K562 (cell line): Measurements from ENCODE around the gene OTULIN. TPM values are rescaled to one million over a fixed set of nuclear protein-coding genes. Genes with fewer than 3 reads are reported as not detected.

Experiments
- AFF1 ChIP-seq, 2 experiments: fragments of 450-650 bp; IDR thresholded peaks; 2 replicates each; pipeline ENCODE4 v1.6.1; 2018; ENCODE audit warnings: mild to moderate bottlenecking in 2 of 2, low read depth in 1 of 2; ENCODE audit not compliant: partially characterized antibody in 2 of 2
- ARID1B ChIP-seq: fragments of 450-650 bp; IDR thresholded peaks from 2 replicates; pipeline ENCODE4 v1.6.1; 2016; ENCODE audit warnings: antibody characterized with exemption, mild to moderate bottlenecking, inconsistent platforms
- C11orf30 ChIP-seq: fragments of 450-650 bp; IDR thresholded peaks from 2 replicates; pipeline ENCODE4 v1.6.1; 2016; ENCODE audit warnings: low read depth, mild to moderate bottlenecking
- CHD4 ChIP-seq: fragments of 200-600 bp; sonication (generic); IDR thresholded peaks from 3 replicates; pipeline ENCODE4 v1.6.1; 2012; ENCODE audit warnings: low read depth, mild to moderate bottlenecking, mixed read lengths, low read length, inconsistent platforms; ENCODE audit not compliant: insufficient read depth, insufficient replicate concordance, poor library complexity, severe bottlenecking
- EGR1 ChIP-seq: fragments of 450-650 bp; conservative IDR thresholded peaks from 2 replicates; pipeline ENCODE4 v1.6.1; 2017; ENCODE audit warnings: mild to moderate bottlenecking
- IFI16 ChIP-seq: fragments of 250-450 bp; sonication (Bioruptor Pico); IDR thresholded peaks from 2 replicates; pipeline ENCODE4 v2.1.2; 2022; ENCODE audit warnings: mild to moderate bottlenecking, inconsistent platforms
- KDM5B ChIP-seq: fragments of 200-600 bp; sonication (generic); IDR thresholded peaks from 2 replicates; pipeline ENCODE4 v1.6.1; 2012; ENCODE audit warnings: low read depth, mild to moderate bottlenecking, moderate library complexity, low read length, control low read depth, inconsistent platforms; ENCODE audit not compliant: insufficient replicate concordance
- NELFE ChIP-seq: IDR thresholded peaks from 2 replicates; pipeline ENCODE4 v1.6.1; 2011; ENCODE audit warnings: mild to moderate bottlenecking; ENCODE audit not compliant: insufficient read depth, insufficient read length
- RAD51 ChIP-seq: fragments of 450-650 bp; IDR thresholded peaks from 2 replicates; pipeline ENCODE4 v1.7.1; 2016; ENCODE audit warnings: low read depth, mild to moderate bottlenecking, borderline replicate concordance
- SMAD4 ChIP-seq: fragments of 250-450 bp; sonication (Bioruptor Pico); conservative IDR thresholded peaks from 2 replicates; pipeline ENCODE4 v1.8.0; 2021; ENCODE audit warnings: inconsistent platforms, mild to moderate bottlenecking, moderate library complexity
- TAF1 ChIP-seq: IDR thresholded peaks from 2 replicates; pipeline ENCODE4 v1.6.1; 2011; ENCODE audit warnings: mild to moderate bottlenecking, low read length, moderate library complexity; ENCODE audit not compliant: insufficient read depth, control insufficient read depth, severe bottlenecking; ENCODE audit errors: extremely low read depth
- XRCC5 ChIP-seq: fragments of 200-400 bp; formaldehyde crosslinking; IDR thresholded peaks from 2 replicates; pipeline ENCODE4 v1.6.1; 2017; ENCODE audit warnings: low read depth, mild to moderate bottlenecking, low read length
- ZNF146 ChIP-seq: IDR thresholded peaks from one replicate; pipeline ENCODE4 v1.6.1; 2018; ENCODE audit warnings: missing compliant biosample characterization; ENCODE audit not compliant: unreplicated experiment
- ZNF316 ChIP-seq: fragments of 450-650 bp; IDR thresholded peaks from 2 replicates; pipeline ENCODE4 v1.6.1; 2016
- ZNF324 ChIP-seq: fragments of 250-450 bp; sonication (Bioruptor Pico); IDR thresholded peaks from 2 replicates; pipeline ENCODE4 v1.4.0; 2020; ENCODE audit warnings: mild to moderate bottlenecking
- ZNF717 ChIP-seq: fragments of 250-450 bp; sonication (Bioruptor Pico); IDR thresholded peaks from 2 replicates; pipeline ENCODE4 v1.5.0; 2021
- polyA plus RNA-seq, 8 experiments: library from polyadenylated mRNA; depleted of rRNA in 4 of 8; stranded (reverse) in 5 of 8; unstranded in 3 of 8; fragments of >200 nt; fragmentation: Nextera tagmentation in 2 of 8; fragmentation: Illumina TruSeq in 1 of 8; extraction: Ambion mirVana in 2 of 8; extraction: Trizol in 1 of 8; gene quantifications; 2 replicates each; pipeline versions ENCODE4 v1.2.1 to v1.2.3, GENCODE V29; 2011 to 2014; ENCODE audit warnings: inconsistent platforms in 1 of 8, missing spikeins in 1 of 8
- total RNA-seq, 7 experiments: library from RNA; depleted of rRNA in 6 of 7; stranded (reverse); fragments of >200 nt in 6 of 7; fragmentation: Illumina TruSeq in 2 of 7; extraction: Trizol in 2 of 7; gene quantifications; 2 replicates each; pipeline versions ENCODE4 v1.2.1 to v1.2.3, GENCODE V29; 2011 to 2021; ENCODE audit warnings: low replicate concordance in 1 of 7
- TF ChIP-seq, protein P1 (sequence below): fragments of 250-450 bp; sonication (Bioruptor Pico); IDR thresholded peaks from 2 replicates; pipeline ENCODE4 v1.5.0; 2021; ENCODE audit warnings: mild to moderate bottlenecking, borderline replicate concordance
- TF ChIP-seq, protein P2 (sequence below): fragments of 250-450 bp; sonication (Bioruptor Pico); IDR thresholded peaks from 2 replicates; pipeline ENCODE4 v1.5.0; 2020; ENCODE audit warnings: mild to moderate bottlenecking, borderline replicate concordance

OTULIN gene
- total and polyA plus RNA-seq, 9 of the 15 experiments (the other 6 are each of a cell fraction or from before 2014, with no cell fraction given) = 3.3 to 33.6 (median 20.1) TPM

DNA sequence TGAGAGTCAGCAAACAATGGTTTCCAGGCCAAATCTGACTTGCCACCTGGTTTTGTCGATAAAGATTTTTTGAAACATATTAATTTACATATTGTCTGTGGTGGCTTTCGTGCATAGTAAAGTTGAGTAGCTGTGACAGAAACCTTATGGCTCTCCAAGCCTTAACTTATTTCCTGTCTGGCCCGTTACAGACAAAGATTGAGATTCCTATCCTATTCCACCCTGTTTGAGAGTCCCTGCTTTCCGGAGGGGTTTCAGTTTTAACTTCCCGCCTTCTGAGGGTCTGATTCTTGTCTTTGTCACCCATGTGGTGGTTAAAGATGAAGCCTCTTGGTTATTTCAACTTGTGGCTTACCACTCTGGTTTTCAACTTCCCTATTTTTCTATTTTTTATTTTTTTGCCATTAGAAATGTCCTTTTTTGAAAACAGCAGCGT, 11.4 kb downstream of the OTULIN start (continued):
- TF ChIP-seq NELFE (no peak), EGR1 (no peak), C11orf30 (no peak), KDM5B (no peak), TAF1 (no peak), XRCC5 (no peak), ZNF324 (CRISPR knock-in tag) (no peak), ARID1B (0 out of 2 replicates have a peak, but pooled peaks have one; percentile 23), ZNF316 (no peak), RAD51 (no peak), SMAD4 (CRISPR knock-in tag) (0 out of 2 replicates have a peak, but pooled peaks have one; percentile 34), AFF1 (IDR thresholded peaks at IDR 0.05; ENCODE audit: low read depth in 1 of 2, partially characterized antibody in 2 of 2) (no peak), CHD4 (no peak), ZNF146 (no peak), ZNF717 (CRISPR knock-in tag) (no peak), IFI16 (no peak)
- TF ChIP-seq, protein P1, sequence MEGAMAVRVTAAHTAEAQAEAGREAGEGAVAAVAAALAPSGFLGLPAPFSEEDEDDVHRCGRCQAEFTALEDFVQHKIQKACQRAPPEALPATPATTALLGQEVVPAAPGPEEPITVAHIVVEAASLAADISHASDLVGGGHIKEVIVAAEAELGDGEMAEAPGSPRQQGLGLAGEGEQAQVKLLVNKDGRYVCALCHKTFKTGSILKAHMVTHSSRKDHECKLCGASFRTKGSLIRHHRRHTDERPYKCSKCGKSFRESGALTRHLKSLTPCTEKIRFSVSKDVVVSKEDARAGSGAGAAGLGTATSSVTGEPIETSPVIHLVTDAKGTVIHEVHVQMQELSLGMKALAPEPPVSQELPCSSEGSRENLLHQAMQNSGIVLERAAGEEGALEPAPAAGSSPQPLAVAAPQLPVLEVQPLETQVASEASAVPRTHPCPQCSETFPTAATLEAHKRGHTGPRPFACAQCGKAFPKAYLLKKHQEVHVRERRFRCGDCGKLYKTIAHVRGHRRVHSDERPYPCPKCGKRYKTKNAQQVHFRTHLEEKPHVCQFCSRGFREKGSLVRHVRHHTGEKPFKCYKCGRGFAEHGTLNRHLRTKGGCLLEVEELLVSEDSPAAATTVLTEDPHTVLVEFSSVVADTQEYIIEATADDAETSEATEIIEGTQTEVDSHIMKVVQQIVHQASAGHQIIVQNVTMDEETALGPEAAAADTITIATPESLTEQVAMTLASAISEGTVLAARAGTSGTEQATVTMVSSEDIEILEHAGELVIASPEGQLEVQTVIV (CRISPR knock-in tag) = no peak
- TF ChIP-seq, protein P2, sequence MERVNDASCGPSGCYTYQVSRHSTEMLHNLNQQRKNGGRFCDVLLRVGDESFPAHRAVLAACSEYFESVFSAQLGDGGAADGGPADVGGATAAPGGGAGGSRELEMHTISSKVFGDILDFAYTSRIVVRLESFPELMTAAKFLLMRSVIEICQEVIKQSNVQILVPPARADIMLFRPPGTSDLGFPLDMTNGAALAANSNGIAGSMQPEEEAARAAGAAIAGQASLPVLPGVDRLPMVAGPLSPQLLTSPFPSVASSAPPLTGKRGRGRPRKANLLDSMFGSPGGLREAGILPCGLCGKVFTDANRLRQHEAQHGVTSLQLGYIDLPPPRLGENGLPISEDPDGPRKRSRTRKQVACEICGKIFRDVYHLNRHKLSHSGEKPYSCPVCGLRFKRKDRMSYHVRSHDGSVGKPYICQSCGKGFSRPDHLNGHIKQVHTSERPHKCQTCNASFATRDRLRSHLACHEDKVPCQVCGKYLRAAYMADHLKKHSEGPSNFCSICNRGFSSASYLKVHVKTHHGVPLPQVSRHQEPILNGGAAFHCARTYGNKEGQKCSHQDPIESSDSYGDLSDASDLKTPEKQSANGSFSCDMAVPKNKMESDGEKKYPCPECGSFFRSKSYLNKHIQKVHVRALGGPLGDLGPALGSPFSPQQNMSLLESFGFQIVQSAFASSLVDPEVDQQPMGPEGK (CRISPR knock-in tag) = no peak
